ENCODE measurements around the gene BAD. TPM values are rescaled to one million over a fixed set of nuclear protein-coding genes. Genes with fewer than 3 reads are reported as not detected.

The BAD gene
- polyA plus RNA-seq, 1 donor (not counting 4 experiments of a cell fraction or from before 2014, with no cell fraction given): 58.3 TPM

DNA sequence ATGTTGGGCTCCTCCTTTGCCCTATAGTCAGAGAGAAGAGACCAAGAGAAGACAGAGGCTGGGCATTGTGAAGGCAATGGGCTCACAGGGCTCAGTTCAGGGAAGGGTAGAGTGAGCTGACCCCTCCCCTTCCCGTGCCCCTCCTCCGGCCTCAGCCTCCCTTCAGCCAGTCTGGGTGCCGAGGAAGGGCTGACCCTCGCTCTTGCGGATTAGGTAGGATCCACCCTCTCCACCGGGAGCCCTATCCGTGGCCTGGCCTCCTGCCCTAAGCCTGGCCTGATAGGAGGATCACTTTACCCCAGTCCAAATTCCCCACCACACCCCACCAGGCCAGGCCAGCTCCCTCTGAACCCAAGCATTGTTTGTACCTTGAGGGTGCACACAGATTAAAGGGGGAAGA lies 35.9 kb downstream of the BAD start:
- FAIRE-seq (no peak), DNase-seq (ENCODE audit: low read depth, low spot score) (no peak)
- Histone ChIP-seq H4K20me1 (ENCODE audit: control insufficient read depth, extremely low read depth, insufficient read depth, low read length) (peaks cover 8% of the 10 kb centered on the region), H3K27me3 (ENCODE audit: control insufficient read depth, extremely low read depth, insufficient read depth, low read length) (no peaks in the 10 kb centered on the region), H3K4me1 (ENCODE audit: control insufficient read depth, extremely low read depth, insufficient read depth, low read length) (peaks cover 34% of the 10 kb centered on the region), H3K79me2 (ENCODE audit: control insufficient read depth, insufficient read depth, low read length) (peaks cover 41% of the 10 kb centered on the region), H3K27ac (ENCODE audit: control insufficient read depth, insufficient read depth, low read length) (no peak overlapping the region), H3K9me3 (ENCODE audit: control insufficient read depth, low read depth, low read length) (no peaks in the 10 kb centered on the region), H3K4me3 (ENCODE audit: control insufficient read depth in 2 of 3, extremely low read depth in 1 of 3, insufficient read depth in 2 of 3, low read depth in 1 of 3, low read length in 3 of 3) (no peak overlapping the region), H3K9me1 (ENCODE audit: control insufficient read depth, extremely low read depth, insufficient read depth, low read length) (no peaks in the 10 kb centered on the region), H3K4me2 (ENCODE audit: control insufficient read depth, extremely low read depth, insufficient read depth, low read depth, low read length) (no peak overlapping the region), H2AFZ (ENCODE audit: control insufficient read depth, low read length) (no peak overlapping the region), H3K36me3 (ENCODE audit: control insufficient read depth in 2 of 2, extremely low read depth in 1 of 2, insufficient read depth in 2 of 2, low read length in 2 of 2) (peaks cover 4 to 15% of the 10 kb centered on the region in 2 experiments), H3K9ac (ENCODE audit: control insufficient read depth, extremely low read depth, insufficient read depth, low read length) (no peak overlapping the region)
- TF ChIP-seq, protein P1, sequence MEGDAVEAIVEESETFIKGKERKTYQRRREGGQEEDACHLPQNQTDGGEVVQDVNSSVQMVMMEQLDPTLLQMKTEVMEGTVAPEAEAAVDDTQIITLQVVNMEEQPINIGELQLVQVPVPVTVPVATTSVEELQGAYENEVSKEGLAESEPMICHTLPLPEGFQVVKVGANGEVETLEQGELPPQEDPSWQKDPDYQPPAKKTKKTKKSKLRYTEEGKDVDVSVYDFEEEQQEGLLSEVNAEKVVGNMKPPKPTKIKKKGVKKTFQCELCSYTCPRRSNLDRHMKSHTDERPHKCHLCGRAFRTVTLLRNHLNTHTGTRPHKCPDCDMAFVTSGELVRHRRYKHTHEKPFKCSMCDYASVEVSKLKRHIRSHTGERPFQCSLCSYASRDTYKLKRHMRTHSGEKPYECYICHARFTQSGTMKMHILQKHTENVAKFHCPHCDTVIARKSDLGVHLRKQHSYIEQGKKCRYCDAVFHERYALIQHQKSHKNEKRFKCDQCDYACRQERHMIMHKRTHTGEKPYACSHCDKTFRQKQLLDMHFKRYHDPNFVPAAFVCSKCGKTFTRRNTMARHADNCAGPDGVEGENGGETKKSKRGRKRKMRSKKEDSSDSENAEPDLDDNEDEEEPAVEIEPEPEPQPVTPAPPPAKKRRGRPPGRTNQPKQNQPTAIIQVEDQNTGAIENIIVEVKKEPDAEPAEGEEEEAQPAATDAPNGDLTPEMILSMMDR (optimal IDR thresholded peaks at IDR 0.05 in 1 of 3, IDR thresholded peaks at IDR 0.05 in 1 of 3, conservative IDR thresholded peaks at IDR 0.05 in 1 of 3; ENCODE audit: extremely low read depth in 1 of 3, insufficient read depth in 2 of 3, low read length in 3 of 3): no peak
- TF ChIP-seq EZH2 (IDR thresholded peaks at IDR 0.05; ENCODE audit: low read length): no peak
- dilution Hi-C loops (cut with MboI; ENCODE audit: extremely low pct_ligation_motif_present, low sequenced_read_pairs): no loop called here

- peaks cover 35% of the 10 kb centered on the region for H3K4me1 ChIP-seq (ENCODE audit: control insufficient read depth, extremely low read depth, insufficient read depth, low read length)
- no peaks in the 10 kb centered on the region for H3K9me1 ChIP-seq (ENCODE audit: control insufficient read depth, extremely low read depth, insufficient read depth, low read length)
- TF ChIP-seq EZH2 (IDR thresholded peaks at IDR 0.05; ENCODE audit: low read length): no peak
- TF ChIP-seq, protein P1 (optimal IDR thresholded peaks at IDR 0.05 in 1 of 3, IDR thresholded peaks at IDR 0.05 in 1 of 3, conservative IDR thresholded peaks at IDR 0.05 in 1 of 3; ENCODE audit: extremely low read depth in 1 of 3, insufficient read depth in 2 of 3, low read length in 3 of 3): no peak
Observed at GRCh38 chr11:64247729-64248531, 36.5 kb downstream of the BAD start.

More at GRCh38 chr11:64247729-64248531, 36.5 kb downstream of the BAD start:
- no peaks in the 10 kb centered on the region for H3K9me3 ChIP-seq (ENCODE audit: control insufficient read depth, low read depth, low read length)
- peak overlapping the region; percentile 52 to 87 (median 60) for H3K4me3 ChIP-seq (ENCODE audit: control insufficient read depth in 2 of 3, extremely low read depth in 1 of 3, insufficient read depth in 2 of 3, low read depth in 1 of 3, low read length in 3 of 3)
- peak overlapping the region; percentile 100 for H3K4me2 ChIP-seq (ENCODE audit: control insufficient read depth, extremely low read depth, insufficient read depth, low read depth, low read length)
- no peak for DNase-seq (ENCODE audit: low read depth, low spot score)
- H3K27ac ChIP-seq (ENCODE audit: control insufficient read depth, insufficient read depth, low read length): no peak overlapping the region
- no peak for FAIRE-seq
- H4K20me1 ChIP-seq (ENCODE audit: control insufficient read depth, extremely low read depth, insufficient read depth, low read length): peaks cover 2% of the 10 kb centered on the region
- peaks cover 34% of the 10 kb centered on the region for H3K79me2 ChIP-seq (ENCODE audit: control insufficient read depth, insufficient read depth, low read length)
- no peaks in the 10 kb centered on the region for H3K27me3 ChIP-seq (ENCODE audit: control insufficient read depth, extremely low read depth, insufficient read depth, low read length)
- no peak overlapping the region for H2AFZ ChIP-seq (ENCODE audit: control insufficient read depth, low read length)
- dilution Hi-C loops (cut with MboI; ENCODE audit: extremely low pct_ligation_motif_present, low sequenced_read_pairs): no loop called here
- H3K36me3 ChIP-seq (ENCODE audit: control insufficient read depth in 2 of 2, extremely low read depth in 1 of 2, insufficient read depth in 2 of 2, low read length in 2 of 2): peaks cover 5 to 16% of the 10 kb centered on the region in 2 experiments
- peak overlapping the region; percentile 95 for H3K9ac ChIP-seq (ENCODE audit: control insufficient read depth, extremely low read depth, insufficient read depth, low read length)

All from keratinocyte (primary cell).